A549 (cell line): ENCODE results near the gene NMT1. TPM values are rescaled to one million over a fixed set of nuclear protein-coding genes. Genes with fewer than 3 reads are reported as not detected.

Experiments used
- ATAC-seq, 2 experiments: fragments of 200-7000 bp in 1 of 2; fragments of >200 bp in 1 of 2; cut with Nextera tagmentation in 1 of 2; cut with Tn5 transposase in 1 of 2; 3 replicates each; pipeline versions ENCODE4 v1.8.0 to v1.9.1; 2018 to 2020; ENCODE audit warnings: mild to moderate bottlenecking in 1 of 2, moderate library complexity in 1 of 2
- CTCF ChIA-PET: fragments of 300-600 bp; sonication (Branson Sonifier 250); formaldehyde crosslinking; extraction: SDS; loops from one replicate; lab custom pipeline; 2021; ENCODE audit warnings: antibody characterized with exemption, inconsistent platforms; lab: Yijun Ruan, JAX
- POLR2A ChIA-PET: fragments of 350-600 bp; formaldehyde crosslinking; extraction: SDS; loops from one replicate; lab custom pipeline; 2021; ENCODE audit warnings: antibody characterized with exemption, inconsistent platforms; lab: Yijun Ruan, JAX
- DNase-seq, 2 experiments: peaks; one replicate each; pipeline versions ENCODE4 v3.0.0 to v3.0.0-alpha.2; 2011 to 2016; ENCODE audit warnings: low read depth in 1 of 2, low spot score in 1 of 2
- FAIRE-seq: peaks from 2 replicates; lab custom pipeline; 2011; peaks lifted over from hg19 to GRCh38; lab: Jason Lieb, UNC
- H3K27ac ChIP-seq, 2 experiments: fragments of >200 bp; sonication (Bioruptor Twin); formaldehyde crosslinking; 3 replicates each; pipeline ENCODE4 v1.5.1; 2016 to 2017
- H3K4me1 ChIP-seq: fragments of >200 bp; sonication (Bioruptor Twin); formaldehyde crosslinking; 3 replicates; pipeline ENCODE4 v1.6.1; 2016
- H3K4me2 ChIP-seq: fragments of >200 bp; sonication (Bioruptor Twin); formaldehyde crosslinking; 3 replicates; pipeline ENCODE4 v1.6.1; 2016
- H3K4me3 ChIP-seq: fragments of >200 bp; sonication (Bioruptor Twin); formaldehyde crosslinking; 3 replicates; pipeline ENCODE4 v1.5.1; 2016
- H3K9me3 ChIP-seq: fragments of >200 bp; sonication (Bioruptor Twin); formaldehyde crosslinking; 3 replicates; pipeline ENCODE4 v1.6.1; 2016
- BCL3 ChIP-seq: fragments of >200 bp; sonication (Bioruptor Twin); formaldehyde crosslinking; IDR thresholded peaks from 3 replicates; pipeline ENCODE4 v1.6.1; 2016
- BHLHE40 ChIP-seq: IDR thresholded peaks from 2 replicates; pipeline ENCODE4 v1.6.1; 2012; ENCODE audit warnings: low read depth, low read length, inconsistent platforms
- CEBPB ChIP-seq, 2 experiments: fragments of >200 bp in 1 of 2; sonication (Bioruptor Twin) in 1 of 2; formaldehyde crosslinking in 1 of 2; IDR thresholded peaks; 2 replicates each; pipeline ENCODE4 v1.6.1; 2012 to 2016
- CTCF ChIP-seq: fragments of >200 bp; sonication (Bioruptor Twin); formaldehyde crosslinking; IDR thresholded peaks from 3 replicates; pipeline ENCODE4 v1.5.1; 2016
- EHMT2 ChIP-seq: fragments of 200-600 bp; sonication (generic); IDR thresholded peaks from 2 replicates; pipeline ENCODE4 v1.6.1; 2016; ENCODE audit warnings: antibody characterized with exemption, low read depth, mild to moderate bottlenecking, moderate library complexity
- ELK1 ChIP-seq: fragments of 150-350 bp; IDR thresholded peaks from 2 replicates; pipeline ENCODE4 v1.6.1; 2014; ENCODE audit warnings: low read depth, mild to moderate bottlenecking, low read length
- EP300 ChIP-seq, 2 experiments: fragments of >200 bp; sonication (Bioruptor Twin); formaldehyde crosslinking; IDR thresholded peaks; 2 replicates in 1 of 2; 3 replicates in 1 of 2; pipeline ENCODE4 v1.6.1; 2016 to 2017
- GATA3 ChIP-seq: IDR thresholded peaks from 2 replicates; pipeline ENCODE4 v1.6.1; 2012; ENCODE audit warnings: borderline replicate concordance
- HES2 ChIP-seq: fragments of >200 bp; sonication (Bioruptor Twin); formaldehyde crosslinking; IDR thresholded peaks from 2 replicates; pipeline ENCODE4 v1.6.1; 2016
- HEYL ChIP-seq: fragments of 250-450 bp; sonication (Bioruptor Pico); IDR thresholded peaks from 2 replicates; pipeline ENCODE4 v1.8.0; 2021; ENCODE audit warnings: mild to moderate bottlenecking, moderate library complexity
- HMGXB4 ChIP-seq: fragments of 250-450 bp; sonication (Bioruptor Pico); IDR thresholded peaks from 2 replicates; pipeline ENCODE4 v1.5.0; 2021; ENCODE audit warnings: mild to moderate bottlenecking, moderate library complexity, borderline replicate concordance
- HOXA7 ChIP-seq: fragments of 250-450 bp; sonication (Bioruptor Pico); IDR thresholded peaks from 2 replicates; pipeline ENCODE4 v1.5.0; 2020; ENCODE audit warnings: mild to moderate bottlenecking, moderate library complexity
- HOXB13 ChIP-seq: fragments of 250-450 bp; sonication (Bioruptor Pico); IDR thresholded peaks from 2 replicates; pipeline ENCODE4 v1.5.0; 2020; ENCODE audit warnings: low read depth, mild to moderate bottlenecking, moderate library complexity
- HOXB5 ChIP-seq: fragments of 250-450 bp; sonication (Bioruptor Pico); IDR thresholded peaks from 2 replicates; pipeline ENCODE4 v1.5.0; 2020; ENCODE audit warnings: mild to moderate bottlenecking, moderate library complexity
- JUN ChIP-seq, 2 experiments: fragments of >200 bp; sonication (Bioruptor Twin); formaldehyde crosslinking; IDR thresholded peaks; 2 replicates in 1 of 2; 3 replicates in 1 of 2; pipeline ENCODE4 v1.6.1; 2016 to 2017
- JUNB ChIP-seq: fragments of >200 bp; sonication (Bioruptor Twin); formaldehyde crosslinking; IDR thresholded peaks from 2 replicates; pipeline ENCODE4 v1.6.1; 2016
- MAZ ChIP-seq: fragments of 150-350 bp; IDR thresholded peaks from 2 replicates; pipeline ENCODE4 v1.6.1; 2014; ENCODE audit warnings: antibody characterized with exemption, low read depth, low read length, borderline replicate concordance
- NFE2L2 ChIP-seq: fragments of 150-350 bp; conservative IDR thresholded peaks from 2 replicates; pipeline ENCODE4 v1.6.1; 2014; ENCODE audit warnings: low read length
- NPAS2 ChIP-seq: fragments of 250-450 bp; sonication (Bioruptor Pico); IDR thresholded peaks from 2 replicates; pipeline ENCODE4 v1.8.0; 2022; ENCODE audit warnings: mild to moderate bottlenecking, moderate library complexity, borderline replicate concordance
- NR3C1 ChIP-seq: fragments of >200 bp; sonication (Bioruptor Twin); formaldehyde crosslinking; IDR thresholded peaks from 3 replicates; pipeline ENCODE4 v1.6.1; 2017
- POLR2A ChIP-seq: IDR thresholded peaks from 2 replicates; pipeline ENCODE4 v1.6.1; 2012; ENCODE audit warnings: mild to moderate bottlenecking, low read length
- RAD21 ChIP-seq, 2 experiments: fragments of >200 bp in 1 of 2; sonication (Bioruptor Twin) in 1 of 2; formaldehyde crosslinking in 1 of 2; IDR thresholded peaks in 1 of 2; conservative IDR thresholded peaks in 1 of 2; 2 replicates in 1 of 2; 3 replicates in 1 of 2; pipeline ENCODE4 v1.6.1; 2012 to 2018; ENCODE audit warnings: inconsistent platforms in 1 of 2
- RARB ChIP-seq: fragments of 250-450 bp; sonication (Bioruptor Pico); IDR thresholded peaks from 2 replicates; pipeline ENCODE4 v1.8.0; 2021; ENCODE audit warnings: mild to moderate bottlenecking, moderate library complexity
- RCOR1 ChIP-seq: fragments of 150-350 bp; IDR thresholded peaks from 2 replicates; pipeline ENCODE4 v1.6.1; 2014; ENCODE audit warnings: antibody characterized with exemption, low read length, low read depth
- RFX5 ChIP-seq: fragments of 450-650 bp; IDR thresholded peaks from 2 replicates; pipeline ENCODE4 v1.7.1; 2014; ENCODE audit warnings: antibody characterized with exemption, mild to moderate bottlenecking, moderate library complexity
- RNF2 ChIP-seq: fragments of 200-600 bp; sonication (generic); IDR thresholded peaks from 2 replicates; pipeline ENCODE4 v1.6.1; 2016; ENCODE audit warnings: low read depth, mild to moderate bottlenecking, antibody characterized with exemption, moderate library complexity, borderline replicate concordance
- TP53 ChIP-seq: fragments of 250-450 bp; sonication (Bioruptor Pico); IDR thresholded peaks from 2 replicates; pipeline ENCODE4 v1.5.0; 2021; ENCODE audit warnings: mild to moderate bottlenecking, moderate library complexity
- ZFP36 ChIP-seq: fragments of 450-650 bp; IDR thresholded peaks from 2 replicates; pipeline ENCODE4 v1.6.1; 2014; ENCODE audit warnings: borderline replicate concordance; ENCODE audit not compliant: partially characterized antibody
- WGBS: methylation state at CpG from one replicate; pipeline ENCODE4 v1.1.6; 2017; ENCODE audit errors: missing lambda C conversion rate; 5-methylcytosine and 5-hydroxymethylcytosine counted together
- polyA plus RNA-seq, 4 experiments: library from polyadenylated mRNA; depleted of rRNA in 3 of 4; stranded (reverse); fragments of >200 nt; fragmentation: RNase III in 1 of 4; extraction: RNeasy Plus Mini Kit Qiagen cat#74134 plus additional on column Dnase treatment in 1 of 4; gene quantifications; 2 replicates in 3 of 4; 3 replicates in 1 of 4; pipeline ENCODE4 v1.2.3, GENCODE V29; 2011 to 2017
- TF ChIP-seq, protein P1 (sequence below): IDR thresholded peaks from 2 replicates; pipeline ENCODE4 v1.6.1; 2012

The NMT1 gene
- polyA plus RNA-seq, 2 of the 4 experiments (the other 2 are of a cell fraction), result 82.9 to 270 TPM

GRCh38 chr17:45029096-45029495 is 32.0 kb upstream of the NMT1 start:
- Histone ChIP-seq H3K4me2 (no peak overlapping the region), H3K27ac (no peak overlapping the region), H3K4me3 (no peak overlapping the region), H3K4me1 (no peaks in the 10 kb centered on the region), H3K9me3 (no peaks in the 10 kb centered on the region)
- POLR2A ChIA-PET, result no interaction called here
- FAIRE-seq, result no peak
- DNase-seq, result no peak
- CTCF ChIA-PET, result interaction anchor here (0.8 to 66.5 kb wide), 6 partner anchors 7 to 106 kb away, joined by 3 to 1853 read pairs (median 6); partner anchors contain the start of genes ACBD4 and GFAP
- TF ChIP-seq ZFP36 (no peak), EP300 (IDR thresholded peaks at IDR 0.05) (no peak), HOXB13 (CRISPR knock-in tag) (no peak), EHMT2 (no peak), RCOR1 (no peak), NPAS2 (no peak), POLR2A (no peak), HMGXB4 (no peak), NFE2L2 (no peak), BCL3 (no peak), BHLHE40 (no peak), CTCF (no peak), CEBPB (IDR thresholded peaks at IDR 0.05) (no peak), NR3C1 (no peak), HOXA7 (CRISPR knock-in tag) (no peak)
- TF ChIP-seq, protein P1, sequence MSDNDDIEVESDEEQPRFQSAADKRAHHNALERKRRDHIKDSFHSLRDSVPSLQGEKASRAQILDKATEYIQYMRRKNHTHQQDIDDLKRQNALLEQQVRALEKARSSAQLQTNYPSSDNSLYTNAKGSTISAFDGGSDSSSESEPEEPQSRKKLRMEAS, result no peak
- WGBS, result 91% methylated on average over 7 of the region's 7 CpGs
- ATAC-seq, result no peak

GRCh38 chr17:45029758-45030423 is 31.2 kb upstream of the NMT1 start:
- DNase-seq (no peak), ATAC-seq (no peak; a peak in 1 of 6 replicates), FAIRE-seq (no peak)
- Histone ChIP-seq H3K4me1 (no peaks in the 10 kb centered on the region), H3K4me3 (no peak overlapping the region), H3K4me2 (no peak overlapping the region), H3K27ac (no peak overlapping the region), H3K9me3 (no peaks in the 10 kb centered on the region)
- ChIA-PET CTCF (interaction anchor here (0.8 to 66.5 kb wide), 7 partner anchors 8 to 151 kb away, joined by 3 to 1853 read pairs (median 5); partner anchors contain the start of genes ACBD4 and GFAP), POLR2A (no interaction called here)
- 86% methylated on average over 17 of the region's 17 CpGs for whole genome bisulfite sequencing
- TF ChIP-seq HES2, result no peak
- no peak for TF ChIP-seq HMGXB4
- TF ChIP-seq RARB (CRISPR knock-in tag), result no peak
- TF ChIP-seq RAD21 (conservative IDR thresholded peaks at IDR 0.05 in 1 of 2, IDR thresholded peaks at IDR 0.05 in 1 of 2), result no peak
- no peak for TF ChIP-seq GATA3
- TF ChIP-seq RNF2, result no peak
- no peak for TF ChIP-seq ELK1
- no peak for TF ChIP-seq JUN (IDR thresholded peaks at IDR 0.05)
- no peak for TF ChIP-seq RFX5
- no peak for TF ChIP-seq MAZ
- no peak for TF ChIP-seq HEYL (CRISPR knock-in tag)
- no peak for TF ChIP-seq TP53
- TF ChIP-seq JUNB, result no peak
- no peak for TF ChIP-seq HOXB5 (CRISPR knock-in tag)
